CD1c-positive myeloid dendritic cell (primary cell): ENCODE data around the gene GPHA2.

Experiments used
- DNase-seq: peaks from one replicate; pipeline ENCODE4 v3.0.0-alpha.2; 2016; ENCODE audit errors: extremely low spot score

Gene GPHA2

GRCh38 chr11:64910451-64911093 is 25.1 kb downstream of the GPHA2 start:
- DNase-seq, result no peak

GRCh38 chr11:64909653-64910343 is 25.9 kb downstream of the GPHA2 start:
- DNase-seq, result no peak

DNA sequence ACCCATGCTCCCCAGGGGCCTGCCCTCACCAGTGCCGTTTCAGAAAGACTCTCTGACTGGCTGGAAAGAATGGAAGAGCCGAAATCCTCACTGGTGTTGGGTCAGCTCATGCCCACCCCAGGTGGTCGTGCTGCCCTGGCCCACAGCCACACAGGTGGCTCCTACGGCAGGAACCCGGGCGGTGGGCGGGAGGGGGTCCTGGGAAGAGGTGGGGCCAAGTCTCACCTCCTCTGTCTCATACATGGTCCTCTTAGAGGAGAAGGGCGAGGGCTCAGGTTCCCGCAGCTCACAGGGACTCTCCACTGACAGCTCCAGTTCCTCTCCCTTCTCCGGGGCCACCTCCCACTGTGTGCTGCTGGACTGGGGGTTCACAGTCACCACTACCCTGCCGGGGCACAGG is 26.9 kb downstream of the GPHA2 start:
- no peak for DNase-seq

GRCh38 chr11:64906314-64906635 is 29.4 kb downstream of the GPHA2 start:
- no peak for DNase-seq

DNA sequence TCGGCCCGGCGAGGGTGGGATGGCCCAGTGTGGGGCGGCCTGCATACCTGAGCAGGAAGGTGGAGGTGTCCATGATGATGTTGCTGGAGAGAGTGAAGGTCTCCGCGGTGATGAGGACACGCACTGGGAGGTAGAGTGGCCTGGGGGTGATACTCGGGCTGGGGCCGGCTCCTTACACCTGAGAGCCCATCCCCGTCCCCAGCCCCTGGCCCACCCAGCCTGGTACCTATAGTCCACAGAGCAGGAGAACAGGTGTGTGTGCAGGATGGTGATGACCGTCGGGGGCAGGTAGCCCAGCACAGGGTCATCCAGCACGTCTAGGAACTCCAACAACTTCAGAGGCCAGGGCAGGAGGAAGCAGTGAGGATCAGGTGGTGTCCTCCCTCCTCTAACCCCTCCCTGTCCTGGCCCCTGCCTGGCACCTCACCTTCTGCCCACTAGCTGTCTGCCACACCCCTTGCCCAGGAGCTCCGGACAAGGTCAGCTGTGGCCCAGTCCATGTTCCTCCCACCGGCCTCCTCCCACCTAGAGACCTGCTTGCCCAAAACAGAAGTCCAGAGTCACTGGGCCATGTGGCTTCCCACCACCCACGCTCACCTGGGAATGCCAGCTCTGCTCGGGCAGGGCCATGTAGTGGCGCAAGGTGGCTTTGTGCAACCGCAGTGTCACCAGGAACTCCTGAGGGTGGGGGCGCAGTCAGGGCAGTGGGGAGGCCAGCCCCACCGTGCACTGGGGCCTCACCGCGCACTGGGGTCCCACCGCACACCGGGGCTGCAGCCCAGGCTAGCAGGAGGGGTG is 30.0 kb downstream of the GPHA2 start:
- no peak for DNase-seq

GRCh38 chr11:64903291-64903833 is 32.3 kb downstream of the GPHA2 start:
- DNase-seq, result no peak

DNA sequence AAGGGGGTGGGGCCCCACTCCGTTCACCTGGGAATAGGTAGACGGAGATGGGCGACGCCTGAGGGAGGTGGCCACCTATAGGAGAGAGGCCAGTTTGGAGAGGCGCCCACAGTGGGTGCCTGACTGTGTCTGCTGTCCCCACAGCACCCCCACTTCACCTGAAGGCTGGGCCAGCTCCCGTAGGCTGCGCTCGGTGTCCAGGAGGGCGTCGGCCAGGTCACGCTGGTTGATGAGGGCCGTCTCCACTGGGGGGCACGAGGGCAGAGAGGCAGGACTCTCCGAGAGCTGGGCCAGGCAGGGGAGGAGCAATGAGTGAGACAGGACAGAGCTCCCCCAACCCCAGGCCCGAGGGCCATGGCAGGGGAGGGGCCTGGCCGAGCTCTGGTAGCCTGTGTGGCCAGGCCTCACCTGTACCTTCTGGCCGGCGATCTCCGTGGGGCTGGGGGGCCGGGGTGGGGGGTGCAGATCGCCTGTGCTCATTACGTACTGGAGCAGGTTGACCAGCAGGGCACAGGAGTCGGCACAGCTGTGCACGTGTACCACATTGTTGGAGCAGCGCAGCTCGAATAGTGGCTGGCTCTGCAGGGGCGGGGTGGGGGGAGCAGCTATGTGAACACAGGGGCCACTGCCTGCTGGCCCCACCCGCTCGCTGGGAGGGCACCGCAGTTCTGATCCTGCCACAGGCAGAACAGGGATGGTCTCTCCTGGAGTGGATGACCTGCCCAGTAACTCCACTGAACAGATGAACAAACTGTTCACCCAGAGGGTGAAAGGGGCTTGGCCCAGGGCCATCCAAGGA is 33.4 kb downstream of the GPHA2 start:
- no peak for DNase-seq

DNA sequence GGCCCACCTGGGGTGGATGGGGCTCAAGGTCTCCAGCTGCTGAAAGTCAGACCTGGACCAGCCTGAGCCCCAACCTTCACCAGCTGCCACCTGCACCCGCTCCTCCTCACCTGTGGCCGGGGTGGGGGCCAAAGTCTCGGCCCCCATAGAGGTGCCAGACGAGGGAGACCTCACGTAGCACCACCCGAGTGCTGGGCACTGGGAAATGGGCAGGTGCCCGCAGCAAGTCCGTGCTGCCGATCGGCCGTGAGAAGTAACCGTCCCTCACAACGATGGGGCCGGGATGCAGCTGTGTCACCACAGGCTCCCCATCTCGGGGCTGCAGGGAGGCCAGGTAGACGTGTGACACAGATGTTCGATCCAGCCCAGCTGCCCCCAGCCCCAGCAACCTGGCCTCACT is 34.9 kb downstream of the GPHA2 start:
- no peak for DNase-seq

DNA sequence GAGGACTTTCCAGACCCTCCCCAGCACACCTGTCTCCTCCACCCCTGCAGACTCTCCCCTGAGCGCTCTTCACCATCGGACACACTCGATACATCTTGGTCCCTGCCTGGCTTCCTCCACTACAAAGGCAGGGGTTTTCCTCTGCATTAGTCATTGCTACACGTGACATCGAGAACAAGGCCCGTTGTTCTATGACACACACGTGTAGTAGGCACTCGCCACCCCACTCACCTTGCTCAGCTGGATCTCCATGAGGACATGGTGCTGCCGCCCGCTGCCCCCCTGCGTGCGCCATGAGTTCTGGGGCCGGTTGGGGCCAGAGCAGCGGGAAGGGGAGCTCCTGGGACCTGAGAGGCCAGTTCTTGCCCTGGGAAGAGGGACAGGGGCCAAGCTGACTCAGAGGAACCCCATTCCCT is 35.4 kb downstream of the GPHA2 start:
- DNase-seq, result no peak

DNA sequence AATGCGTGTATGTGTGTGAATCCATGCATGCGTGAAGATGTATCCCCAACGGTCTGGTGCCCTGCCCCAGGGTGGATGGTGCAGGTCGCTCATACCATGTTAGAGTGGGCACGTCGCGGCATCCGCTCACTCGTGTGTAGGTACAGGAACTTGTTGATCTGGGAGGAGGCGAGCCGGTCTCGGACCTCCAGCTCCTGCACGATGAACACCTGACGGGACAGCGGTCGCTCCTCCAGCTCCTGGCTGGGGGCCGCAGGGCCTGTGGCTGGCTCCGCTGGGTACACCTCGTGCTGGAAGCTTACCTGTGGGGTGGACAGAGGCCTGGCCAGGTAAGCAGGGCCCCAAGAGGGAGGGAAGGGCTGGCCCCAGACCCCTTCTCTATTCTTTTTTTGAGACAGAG is 37.2 kb downstream of the GPHA2 start:
- DNase-seq, result no peak

GRCh38 chr11:64898076-64898445 is 37.6 kb downstream of the GPHA2 start:
- DNase-seq, result no peak

DNA sequence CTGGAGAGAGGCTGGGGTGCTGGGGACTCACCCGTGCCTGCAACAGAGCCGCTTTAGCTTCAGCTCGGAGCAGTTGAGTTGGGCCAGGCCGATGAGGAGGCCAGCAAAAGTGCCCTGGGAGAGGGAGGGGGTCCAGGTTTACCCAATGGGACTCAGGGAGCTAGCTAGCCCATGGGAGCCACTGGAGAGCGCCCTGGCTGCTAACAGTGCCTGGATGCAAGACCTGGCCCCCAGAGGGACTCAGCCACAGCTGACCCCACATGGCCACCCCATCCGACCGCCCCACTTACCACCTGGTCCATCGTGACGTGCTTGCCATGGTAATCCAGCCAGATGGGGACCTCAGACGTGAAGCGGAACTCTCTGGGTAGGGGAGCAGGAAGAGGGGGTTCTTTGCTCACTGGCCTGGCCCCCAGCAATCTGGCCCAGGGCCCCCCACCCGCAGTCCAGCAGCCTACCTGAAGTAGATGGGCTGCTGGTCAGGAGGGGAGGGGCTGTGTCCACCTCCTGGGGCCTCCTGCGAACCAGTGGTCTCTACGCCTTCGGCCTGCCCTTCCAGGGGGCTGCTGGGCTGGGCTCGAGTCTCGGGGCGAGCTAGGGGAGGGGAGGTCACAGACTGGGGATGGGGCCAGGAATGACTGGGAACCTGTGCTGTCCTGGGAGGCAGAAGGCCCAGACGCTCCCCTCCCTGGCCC is 38.2 kb downstream of the GPHA2 start:
- no peak for DNase-seq

GRCh38 chr11:64896448-64897022 is 39.2 kb downstream of the GPHA2 start:
- no peak for DNase-seq

- no peak for DNase-seq
These were observed 40.8 kb downstream of the GPHA2 start for GRCh38 chr11:64894812-64895452.

DNA sequence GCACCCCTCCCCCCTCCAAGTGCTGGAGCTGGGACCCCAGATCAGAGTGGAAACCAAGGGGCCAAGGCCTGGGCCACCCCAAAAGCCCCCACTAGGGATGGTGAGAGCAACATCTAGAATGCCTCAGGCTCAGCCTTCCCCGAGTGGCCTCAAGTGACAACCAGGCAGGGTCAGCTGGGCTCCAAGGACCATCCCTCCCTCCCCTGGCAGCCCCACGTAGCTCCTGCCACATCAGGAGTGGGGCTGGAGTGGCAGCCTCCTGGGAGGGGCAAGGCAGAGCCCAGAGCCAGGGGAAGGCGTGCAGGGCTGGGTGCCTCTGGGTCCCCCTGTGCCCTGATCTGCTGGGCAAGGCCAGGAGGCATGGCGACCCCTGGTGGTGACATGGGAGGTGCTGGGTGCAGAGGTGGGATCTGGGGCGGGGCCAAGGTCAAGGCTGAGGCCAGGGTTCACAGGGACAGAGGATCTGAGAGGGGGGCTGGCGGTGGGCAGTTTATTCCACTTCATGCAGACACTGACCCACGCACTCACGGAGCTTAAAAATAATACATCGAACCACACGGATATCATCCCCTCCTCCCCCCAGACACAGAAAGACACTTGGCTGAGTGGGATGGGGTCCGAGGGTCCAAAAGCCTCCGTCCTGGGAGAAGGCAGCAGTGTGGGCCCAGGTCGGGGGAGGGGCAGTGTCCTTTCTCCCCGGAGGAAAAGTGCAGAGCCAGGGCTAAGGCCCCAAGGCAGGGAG is 41.5 kb downstream of the GPHA2 start:
- peak; percentile 88 for DNase-seq

- DNase-seq, result no peak
These were observed 42.3 kb downstream of the GPHA2 start for GRCh38 chr11:64893194-64894069.

DNA sequence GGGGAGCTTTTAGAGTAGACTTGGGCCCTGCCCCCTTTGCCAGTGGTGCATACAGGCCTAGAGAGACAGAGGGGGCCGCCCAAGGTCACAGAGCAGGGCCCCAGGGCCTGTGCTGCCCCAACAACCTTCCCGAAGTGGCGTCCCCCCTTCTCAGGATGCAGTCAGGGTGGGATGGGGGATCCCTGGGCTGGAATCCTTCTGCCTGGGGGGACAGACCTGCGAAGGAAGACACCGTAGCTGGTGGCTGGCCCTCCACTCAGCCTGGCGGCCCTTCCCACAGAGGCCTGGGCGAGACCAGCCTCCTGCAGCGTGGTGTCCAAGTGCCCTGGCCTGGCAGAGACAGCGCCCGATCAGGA is 42.9 kb downstream of the GPHA2 start:
- no peak for DNase-seq

DNA sequence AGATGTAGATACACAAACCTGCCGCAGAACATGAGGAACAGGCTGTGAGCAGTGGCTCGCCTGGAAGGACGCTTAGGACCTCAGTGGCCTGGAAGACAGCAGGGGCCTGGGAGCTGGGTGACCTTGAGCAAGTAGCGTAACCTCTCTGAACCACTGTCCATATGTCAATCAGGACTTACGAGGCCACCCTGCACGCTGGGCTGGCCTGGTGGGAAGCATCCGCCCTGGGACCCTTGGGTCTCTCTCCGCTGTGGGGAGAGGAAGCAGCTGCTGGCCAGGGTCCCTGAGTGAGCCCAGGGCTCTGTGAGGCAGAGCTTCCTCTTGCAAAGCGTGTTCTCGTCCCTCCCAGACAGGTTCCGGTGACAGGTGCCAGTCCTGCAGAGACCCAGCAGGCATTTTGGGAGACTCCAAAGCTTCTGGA is 43.3 kb downstream of the GPHA2 start:
- no peak for DNase-seq

DNA sequence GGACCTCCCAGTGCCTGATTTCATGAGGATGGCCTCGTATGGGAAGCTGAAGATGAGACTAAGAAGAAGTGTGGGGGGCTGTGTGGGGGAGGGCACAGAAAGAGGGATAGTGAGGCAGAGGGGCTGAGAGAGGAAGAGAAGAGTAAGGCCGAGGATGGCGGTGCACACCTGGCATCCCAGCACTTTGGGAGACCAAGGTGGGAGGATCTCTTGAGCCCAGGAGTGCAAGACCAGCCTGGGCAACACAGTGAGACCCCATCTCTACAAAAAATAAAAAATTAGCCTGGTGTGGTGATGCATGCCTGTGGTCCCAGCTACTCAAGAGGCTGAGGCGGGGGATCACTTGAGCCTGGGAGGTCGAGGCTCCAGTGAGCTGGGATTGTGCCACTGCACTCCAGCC is 43.8 kb downstream of the GPHA2 start:
- DNase-seq, result no peak
